Loucy (cell line): Measurements from ENCODE around the gene AMIGO3.

Experiments used
- H2AFZ ChIP-seq: fragments of 200-600 bp; sonication (generic); 2 replicates; pipeline ENCODE4 v1.6.0; 2016; ENCODE audit warnings: antibody characterized with exemption, mild to moderate bottlenecking, low read length, moderate library complexity
- H3F3A ChIP-seq: fragments of 200-600 bp; 2 replicates; pipeline ENCODE4 v1.6.0; 2016; ENCODE audit warnings: antibody characterized with exemption, low read depth, mild to moderate bottlenecking
- H3K27me3 ChIP-seq: fragments of 200-600 bp; sonication (generic); 2 replicates; pipeline ENCODE4 v1.6.1; 2014; ENCODE audit warnings: low read length, mild to moderate bottlenecking; ENCODE audit not compliant: insufficient read depth, poor library complexity, severe bottlenecking
- H3K36me3 ChIP-seq: fragments of 200-600 bp; sonication (generic); 2 replicates; pipeline ENCODE4 v1.6.1; 2016; ENCODE audit warnings: low read length; ENCODE audit not compliant: insufficient read depth
- H3K4me1 ChIP-seq: fragments of 200-600 bp; sonication (generic); 2 replicates; pipeline ENCODE4 v1.5.1; 2014; ENCODE audit warnings: low read length, mild to moderate bottlenecking; ENCODE audit not compliant: insufficient read depth, poor library complexity, severe bottlenecking
- H3K4me2 ChIP-seq: fragments of 200-600 bp; sonication (generic); 2 replicates; pipeline ENCODE4 v1.6.0; 2014; ENCODE audit warnings: antibody characterized with exemption, low read length, low read depth, mild to moderate bottlenecking; ENCODE audit not compliant: poor library complexity, severe bottlenecking
- H3K4me3 ChIP-seq: fragments of 200-600 bp; sonication (generic); 2 replicates; pipeline ENCODE4 v1.5.1; 2014; ENCODE audit warnings: low read length, mild to moderate bottlenecking, mixed read lengths; ENCODE audit not compliant: poor library complexity, severe bottlenecking
- H3K79me2 ChIP-seq: fragments of 200-600 bp; sonication (generic); 2 replicates; pipeline ENCODE4 v1.6.1; 2014; ENCODE audit warnings: low read length; ENCODE audit not compliant: insufficient read depth
- H3K9ac ChIP-seq: fragments of 200-600 bp; sonication (generic); 2 replicates; pipeline ENCODE4 v1.6.0; 2014; ENCODE audit warnings: mild to moderate bottlenecking, low read depth, low read length, moderate library complexity; ENCODE audit not compliant: poor library complexity, severe bottlenecking
- H3K9me2 ChIP-seq: fragments of 200-600 bp; sonication (generic); replicated peaks from 2 replicates; pipeline ENCODE4 v1.6.1; 2016; ENCODE audit warnings: low read depth, low read length, mixed read lengths
- H3K9me3 ChIP-seq: fragments of 200-600 bp; sonication (generic); 2 replicates; pipeline ENCODE4 v1.6.1; 2014; ENCODE audit warnings: mild to moderate bottlenecking, antibody characterized with exemption, low read length, low read depth; ENCODE audit not compliant: insufficient read depth
- H4K20me1 ChIP-seq: fragments of 200-600 bp; sonication (generic); 2 replicates; pipeline ENCODE4 v1.6.0; 2014; ENCODE audit warnings: antibody characterized with exemption, low read length, mild to moderate bottlenecking; ENCODE audit not compliant: insufficient read depth, poor library complexity, severe bottlenecking
- EZH2phosphoT487 ChIP-seq: fragments of 200-600 bp; IDR thresholded peaks from 2 replicates; pipeline ENCODE4 v1.6.1; 2018; ENCODE audit warnings: antibody characterized with exemption, mild to moderate bottlenecking, moderate library complexity, borderline replicate concordance
- TF ChIP-seq, protein P1 (sequence below): fragments of 200-600 bp; sonication (generic); conservative IDR thresholded peaks from 2 replicates; pipeline ENCODE4 v1.5.1; 2014; ENCODE audit warnings: mild to moderate bottlenecking, antibody characterized with exemption, low read length

The AMIGO3 gene

GRCh38 chr3:49707113-49707480 is 12.4 kb downstream of the AMIGO3 start:
- Histone ChIP-seq H3K4me1 (peaks cover 24% of the 10 kb centered on the region), H3K4me2 (no peak overlapping the region), H3K9me2 (no peaks in the 10 kb centered on the region), H4K20me1 (no peaks in the 10 kb centered on the region), H3K4me3 (no peak overlapping the region), H3F3A (peaks cover 12% of the 10 kb centered on the region), H3K9me3 (no peaks in the 10 kb centered on the region), H3K79me2 (peaks cover 6% of the 10 kb centered on the region; the same call in 1 of the 2 replicates), H3K9ac (no peak overlapping the region), H2AFZ (no peak overlapping the region), H3K27me3 (no peaks in the 10 kb centered on the region), H3K36me3 (no peaks in the 10 kb centered on the region; the same call in 1 of the 2 replicates)
- TF ChIP-seq, protein P1, sequence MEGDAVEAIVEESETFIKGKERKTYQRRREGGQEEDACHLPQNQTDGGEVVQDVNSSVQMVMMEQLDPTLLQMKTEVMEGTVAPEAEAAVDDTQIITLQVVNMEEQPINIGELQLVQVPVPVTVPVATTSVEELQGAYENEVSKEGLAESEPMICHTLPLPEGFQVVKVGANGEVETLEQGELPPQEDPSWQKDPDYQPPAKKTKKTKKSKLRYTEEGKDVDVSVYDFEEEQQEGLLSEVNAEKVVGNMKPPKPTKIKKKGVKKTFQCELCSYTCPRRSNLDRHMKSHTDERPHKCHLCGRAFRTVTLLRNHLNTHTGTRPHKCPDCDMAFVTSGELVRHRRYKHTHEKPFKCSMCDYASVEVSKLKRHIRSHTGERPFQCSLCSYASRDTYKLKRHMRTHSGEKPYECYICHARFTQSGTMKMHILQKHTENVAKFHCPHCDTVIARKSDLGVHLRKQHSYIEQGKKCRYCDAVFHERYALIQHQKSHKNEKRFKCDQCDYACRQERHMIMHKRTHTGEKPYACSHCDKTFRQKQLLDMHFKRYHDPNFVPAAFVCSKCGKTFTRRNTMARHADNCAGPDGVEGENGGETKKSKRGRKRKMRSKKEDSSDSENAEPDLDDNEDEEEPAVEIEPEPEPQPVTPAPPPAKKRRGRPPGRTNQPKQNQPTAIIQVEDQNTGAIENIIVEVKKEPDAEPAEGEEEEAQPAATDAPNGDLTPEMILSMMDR = no peak
- no peak for TF ChIP-seq EZH2phosphoT487

GRCh38 chr3:49706456-49707112 is 12.9 kb downstream of the AMIGO3 start:
- Histone ChIP-seq H3K4me1 (peaks cover 19% of the 10 kb centered on the region), H3K4me2 (no peak overlapping the region), H3K9ac (no peak overlapping the region), H3K4me3 (no peak overlapping the region), H3K27me3 (no peaks in the 10 kb centered on the region), H3K36me3 (no peaks in the 10 kb centered on the region; the same call in 1 of the 2 replicates), H4K20me1 (no peaks in the 10 kb centered on the region), H2AFZ (no peak overlapping the region), H3F3A (peaks cover 8% of the 10 kb centered on the region), H3K9me3 (no peaks in the 10 kb centered on the region), H3K79me2 (peaks cover 6% of the 10 kb centered on the region; the same call in 1 of the 2 replicates), H3K9me2 (no peaks in the 10 kb centered on the region)
- TF ChIP-seq, protein P1 = no peak
- TF ChIP-seq EZH2phosphoT487 = no peak

DNA sequence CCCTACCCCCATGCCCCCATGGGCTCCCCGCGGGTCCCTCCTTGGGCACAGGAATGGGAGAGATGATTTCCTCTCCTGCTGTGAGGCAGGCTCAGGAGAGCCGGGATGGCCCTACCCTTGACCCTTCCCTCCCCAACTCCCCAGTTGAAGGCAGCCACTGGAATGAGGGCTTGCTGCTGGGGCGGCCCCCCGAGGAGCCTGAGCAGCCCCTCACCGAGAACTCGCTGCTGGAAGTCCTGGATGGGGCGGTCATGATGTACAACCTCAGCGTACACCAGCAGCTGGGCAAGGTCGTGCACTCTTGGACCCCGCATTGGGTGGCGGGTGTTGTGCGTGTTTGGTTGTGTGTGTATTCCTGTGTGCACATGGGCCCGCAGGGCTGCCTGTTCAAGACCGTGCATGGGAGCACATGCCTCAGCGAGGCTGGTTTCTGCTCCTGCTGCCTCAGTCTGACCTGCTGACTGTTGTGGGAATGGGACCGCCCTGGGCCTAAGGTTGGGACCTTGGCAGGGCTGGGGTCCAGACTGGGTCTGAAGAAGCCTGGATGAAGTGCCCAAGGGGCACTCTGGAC is 14.0 kb downstream of the AMIGO3 start:
- H3K4me3 ChIP-seq = no peak overlapping the region
- no peaks in the 10 kb centered on the region for H3K9me3 ChIP-seq
- peaks cover 9% of the 10 kb centered on the region for H3K4me1 ChIP-seq
- H3K36me3 ChIP-seq = no peaks in the 10 kb centered on the region; the same call in 1 of the 2 replicates
- H2AFZ ChIP-seq = no peak overlapping the region
- H3K9me2 ChIP-seq = no peaks in the 10 kb centered on the region
- no peaks in the 10 kb centered on the region for H4K20me1 ChIP-seq
- peaks cover 6% of the 10 kb centered on the region; the same call in 1 of the 2 replicates for H3K79me2 ChIP-seq
- H3K4me2 ChIP-seq = no peak overlapping the region
- no peaks in the 10 kb centered on the region for H3F3A ChIP-seq
- H3K27me3 ChIP-seq = no peaks in the 10 kb centered on the region
- H3K9ac ChIP-seq = no peak overlapping the region
- TF ChIP-seq EZH2phosphoT487 = no peak
- TF ChIP-seq, protein P1 = no peak
